ENCODE data around the gene AFF3. TPM values are rescaled to one million over a fixed set of nuclear protein-coding genes. Genes with fewer than 3 reads are reported as not detected.

The AFF3 gene
- total and polyA plus RNA-seq, 2 donors (not counting 3 experiments of a cell fraction or from before 2014, with no cell fraction given): 0.06 to 0.07 TPM

DNA sequence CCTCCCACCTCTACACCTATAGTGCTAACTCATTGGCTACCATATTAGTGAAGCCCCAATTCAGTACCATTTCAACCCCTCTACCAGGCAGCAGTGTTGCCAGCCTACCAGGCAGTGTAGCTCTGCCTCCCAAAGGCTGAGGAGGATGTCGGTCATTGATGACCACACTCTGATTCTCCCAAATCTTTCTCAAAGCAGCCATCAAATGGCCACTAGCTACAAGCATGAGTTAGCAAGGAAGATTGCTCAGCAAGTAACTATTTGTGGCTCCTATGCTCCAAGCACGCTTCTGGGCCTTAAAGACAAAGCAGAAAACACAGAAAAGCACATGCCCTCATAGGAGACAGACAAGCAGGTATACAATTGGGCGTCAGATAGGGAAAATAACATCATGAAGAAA lies 42.7 kb upstream of the AFF3 start:
- BruUV-seq (replicated peaks): no TSS peak
- Histone ChIP-seq H3K9me1 (replicated peaks; ENCODE audit: control insufficient read depth, extremely low read depth, insufficient read depth, low read length) (no peaks in the 10 kb centered on the region), H3K79me2 (ENCODE audit: control insufficient read depth, insufficient read depth, low read length) (no peaks in the 10 kb centered on the region), H3K9ac (replicated peaks; ENCODE audit: extremely low read depth, insufficient read depth, low read length) (no peak overlapping the region), H3K4me2 (ENCODE audit: insufficient read depth, low read length) (no peak overlapping the region), H3K36me3 (ENCODE audit: control insufficient read depth in 2 of 2, extremely low read depth in 1 of 2, insufficient read depth in 2 of 2, low read length in 2 of 2) (no peaks in the 10 kb centered on the region), H2AFZ (ENCODE audit: low read depth, low read length) (no peak overlapping the region), H3K27me3 (ENCODE audit: control insufficient read depth in 2 of 2, insufficient read depth in 2 of 2, low read length in 2 of 2) (peaks cover 2 to 3% of the 10 kb centered on the region in 2 experiments), H3K9me3 (replicated peaks; ENCODE audit: control insufficient read depth, insufficient read depth, low read length) (no peaks in the 10 kb centered on the region), H3K4me1 (ENCODE audit: control insufficient read depth, extremely low read depth, insufficient read depth, low read length) (no peaks in the 10 kb centered on the region), H3K27ac (ENCODE audit: insufficient read depth, low read depth, low read length) (no peak overlapping the region), H4K20me1 (replicated peaks; ENCODE audit: control insufficient read depth, extremely low read depth, insufficient read depth, low read length) (no peaks in the 10 kb centered on the region), H3K4me3 (replicated peaks in 1 of 3; ENCODE audit: insufficient read depth in 1 of 3, low read depth in 1 of 3, low read length in 3 of 3) (no peak overlapping the region)
- ChIA-PET CTCF (interaction anchor here (1.3 kb wide), 1 partner anchor 9 kb away, joined by 4 read pairs; no protein-coding TSS in a partner anchor), POLR2A (no interaction called here)
- intact Hi-C loops (cut with micrococcal nuclease): no loop called here
- DNase-seq (ENCODE audit: low read depth, low spot score) (no peak), FAIRE-seq (no peak)
- TF ChIP-seq, protein P1, sequence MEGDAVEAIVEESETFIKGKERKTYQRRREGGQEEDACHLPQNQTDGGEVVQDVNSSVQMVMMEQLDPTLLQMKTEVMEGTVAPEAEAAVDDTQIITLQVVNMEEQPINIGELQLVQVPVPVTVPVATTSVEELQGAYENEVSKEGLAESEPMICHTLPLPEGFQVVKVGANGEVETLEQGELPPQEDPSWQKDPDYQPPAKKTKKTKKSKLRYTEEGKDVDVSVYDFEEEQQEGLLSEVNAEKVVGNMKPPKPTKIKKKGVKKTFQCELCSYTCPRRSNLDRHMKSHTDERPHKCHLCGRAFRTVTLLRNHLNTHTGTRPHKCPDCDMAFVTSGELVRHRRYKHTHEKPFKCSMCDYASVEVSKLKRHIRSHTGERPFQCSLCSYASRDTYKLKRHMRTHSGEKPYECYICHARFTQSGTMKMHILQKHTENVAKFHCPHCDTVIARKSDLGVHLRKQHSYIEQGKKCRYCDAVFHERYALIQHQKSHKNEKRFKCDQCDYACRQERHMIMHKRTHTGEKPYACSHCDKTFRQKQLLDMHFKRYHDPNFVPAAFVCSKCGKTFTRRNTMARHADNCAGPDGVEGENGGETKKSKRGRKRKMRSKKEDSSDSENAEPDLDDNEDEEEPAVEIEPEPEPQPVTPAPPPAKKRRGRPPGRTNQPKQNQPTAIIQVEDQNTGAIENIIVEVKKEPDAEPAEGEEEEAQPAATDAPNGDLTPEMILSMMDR (IDR thresholded peaks at IDR 0.05; ENCODE audit: extremely low read depth in 1 of 2, insufficient read depth in 1 of 2, low read depth in 1 of 2, low read length in 2 of 2): no peak
- no peak for TF ChIP-seq GATA2 (IDR thresholded peaks at IDR 0.05; ENCODE audit: insufficient read depth, insufficient read length, low read depth, low read length)
- no peak for TF ChIP-seq POLR2A (IDR thresholded peaks at IDR 0.05; ENCODE audit: low read depth, low read length)
- no peak for TF ChIP-seq MYC (IDR thresholded peaks at IDR 0.05; ENCODE audit: low read depth, low read length)
- no peak for TF ChIP-seq FOS (IDR thresholded peaks at IDR 0.05; ENCODE audit: borderline replicate concordance, insufficient read depth, low read length)
- no peak for TF ChIP-seq POLR2AphosphoS5 (IDR thresholded peaks at IDR 0.05; ENCODE audit: insufficient read depth, low read depth, low read length)
- no peak for TF ChIP-seq MAX (IDR thresholded peaks at IDR 0.05; ENCODE audit: insufficient read depth, insufficient read length)
- no peak for TF ChIP-seq EZH2 (IDR thresholded peaks at IDR 0.05; ENCODE audit: borderline replicate concordance, low read depth, low read length, severe bottlenecking)
- no peak for TF ChIP-seq JUN (IDR thresholded peaks at IDR 0.05; ENCODE audit: borderline replicate concordance, insufficient read depth, insufficient read length, low read depth)
- dilution Hi-C loops (cut with MboI; ENCODE audit: extremely low pct_ligation_motif_present, low sequenced_read_pairs): no loop called here
